Measurements from ENCODE around the gene TBC1D16. TPM values are rescaled to one million over a fixed set of nuclear protein-coding genes. Genes with fewer than 3 reads are reported as not detected.
A peak's percentile ranks its signal among the peaks of the same experiment; 100 is the strongest.

Gene TBC1D16
- total RNA-seq, 1 donor from 2014 or later, result 23.7 TPM

GRCh38 chr17:79921411-79922115 is 114.1 kb downstream of the TBC1D16 start:
- FAIRE-seq (no peak), DNase-seq (ENCODE audit: low read depth) (no peak)
- H3K27me3 ChIP-seq (ENCODE audit: control insufficient read depth, insufficient read depth, low read length), result peaks cover 12% of the 10 kb centered on the region
- no peaks in the 10 kb centered on the region for H3K36me3 ChIP-seq (ENCODE audit: control insufficient read depth, insufficient read depth, low read length)
- H3K4me3 ChIP-seq (ENCODE audit: low read depth, low read length), result no peak overlapping the region
- no peak for TF ChIP-seq CTCF (IDR thresholded peaks at IDR 0.05; ENCODE audit: insufficient read depth, low read length, severe bottlenecking)

GRCh38 chr17:79920751-79921410 is 114.8 kb downstream of the TBC1D16 start:
- peaks cover 12% of the 10 kb centered on the region for H3K27me3 ChIP-seq (ENCODE audit: control insufficient read depth, insufficient read depth, low read length)
- no peak for TF ChIP-seq CTCF (IDR thresholded peaks at IDR 0.05; ENCODE audit: insufficient read depth, low read length, severe bottlenecking)
- FAIRE-seq (no peak), DNase-seq (ENCODE audit: low read depth) (no peak)
- no peaks in the 10 kb centered on the region for H3K36me3 ChIP-seq (ENCODE audit: control insufficient read depth, insufficient read depth, low read length)
- H3K4me3 ChIP-seq (ENCODE audit: low read depth, low read length), result no peak overlapping the region

GRCh38 chr17:79919862-79920720 is 115.6 kb downstream of the TBC1D16 start:
- DNase-seq (ENCODE audit: low read depth) (no peak), FAIRE-seq (no peak)
- no peak for TF ChIP-seq CTCF (IDR thresholded peaks at IDR 0.05; ENCODE audit: insufficient read depth, low read length, severe bottlenecking)
- peaks cover 12% of the 10 kb centered on the region for H3K27me3 ChIP-seq (ENCODE audit: control insufficient read depth, insufficient read depth, low read length)
- no peak overlapping the region for H3K4me3 ChIP-seq (ENCODE audit: low read depth, low read length)
- no peaks in the 10 kb centered on the region for H3K36me3 ChIP-seq (ENCODE audit: control insufficient read depth, insufficient read depth, low read length)

GRCh38 chr17:79919164-79919585 is 116.5 kb downstream of the TBC1D16 start:
- no peak for FAIRE-seq
- Histone ChIP-seq H3K4me3 (ENCODE audit: low read depth, low read length) (no peak overlapping the region), H3K36me3 (ENCODE audit: control insufficient read depth, insufficient read depth, low read length) (no peaks in the 10 kb centered on the region), H3K27me3 (ENCODE audit: control insufficient read depth, insufficient read depth, low read length) (peaks cover 12% of the 10 kb centered on the region)
- no peak for TF ChIP-seq CTCF (IDR thresholded peaks at IDR 0.05; ENCODE audit: insufficient read depth, low read length, severe bottlenecking)
- DNase-seq (ENCODE audit: low read depth), result peak; percentile 26

- no peak overlapping the region for H3K4me3 ChIP-seq (ENCODE audit: low read depth, low read length)
- peak; percentile 91 for FAIRE-seq
- H3K27me3 ChIP-seq (ENCODE audit: control insufficient read depth, insufficient read depth, low read length), result peaks cover 12% of the 10 kb centered on the region
- no peaks in the 10 kb centered on the region for H3K36me3 ChIP-seq (ENCODE audit: control insufficient read depth, insufficient read depth, low read length)
- no peak for DNase-seq (ENCODE audit: low read depth)
- no peak for TF ChIP-seq CTCF (IDR thresholded peaks at IDR 0.05; ENCODE audit: insufficient read depth, low read length, severe bottlenecking)
Observed at GRCh38 chr17:79918581-79919163, 117.0 kb downstream of the TBC1D16 start.

All from bronchial epithelial cell (primary cell).